Fibroblast of skin of right biceps (primary cell): ENCODE measurements around the gene C17orf114.

Source experiments
- DNase-seq: peaks from one replicate; pipeline ENCODE4 v3.0.0-alpha.2; 2013

Gene C17orf114

GRCh38 chr17:4786106-4786511 is 16.0 kb downstream of the C17orf114 start, which contains the start of gene VMO1:
Gene VMO1 (minus strand): TSS chr17:4786364. CDS start chr17:4786352, 12 bp downstream.
- DNase-seq = peak; percentile 27

GRCh38 chr17:4785311-4786105 is 16.6 kb downstream of the C17orf114 start:
- no peak for DNase-seq

- DNase-seq = no peak
Observed at GRCh38 chr17:4782652-4783051, 19.5 kb downstream of the C17orf114 start.

- no peak for DNase-seq
Observed at GRCh38 chr17:4780325-4780955, 21.7 kb downstream of the C17orf114 start.

GRCh38 chr17:4777969-4778760 is 24.0 kb downstream of the C17orf114 start:
- DNase-seq = no peak

- no peak for DNase-seq
Observed at GRCh38 chr17:4772235-4772613, 29.9 kb downstream of the C17orf114 start.

- DNase-seq = no peak
Observed at GRCh38 chr17:4771519-4772234, 30.5 kb downstream of the C17orf114 start, which contains the start of gene TM4SF5. Gene TM4SF5 (plus strand): TSS chr17:4771886. CDS start chr17:4771923, 37 bp downstream.

- peak; percentile 52 for DNase-seq
Observed at GRCh38 chr17:4769628-4770027, 32.5 kb downstream of the C17orf114 start.

- no peak for DNase-seq
Observed at GRCh38 chr17:4768298-4768697, 33.8 kb downstream of the C17orf114 start.

- DNase-seq = no peak
Observed at GRCh38 chr17:4766723-4767122, 35.4 kb downstream of the C17orf114 start.

- DNase-seq = no peak
Observed at GRCh38 chr17:4766201-4766600, 35.9 kb downstream of the C17orf114 start.

GRCh38 chr17:4764595-4764994 is 37.5 kb downstream of the C17orf114 start:
- no peak for DNase-seq

GRCh38 chr17:4759776-4760236 is 42.3 kb downstream of the C17orf114 start:
- no peak for DNase-seq

- no peak for DNase-seq
Observed at GRCh38 chr17:4753392-4753791, 48.7 kb downstream of the C17orf114 start.

GRCh38 chr17:4751932-4752331 is 50.2 kb downstream of the C17orf114 start:
- DNase-seq = peak; percentile 21
